ENCODE data around the gene GNAI1. TPM values are rescaled to one million over a fixed set of nuclear protein-coding genes. Genes with fewer than 3 reads are reported as not detected.

Gene GNAI1
- total RNA-seq, 1 donor from 2014 or later = 17.7 TPM

DNA sequence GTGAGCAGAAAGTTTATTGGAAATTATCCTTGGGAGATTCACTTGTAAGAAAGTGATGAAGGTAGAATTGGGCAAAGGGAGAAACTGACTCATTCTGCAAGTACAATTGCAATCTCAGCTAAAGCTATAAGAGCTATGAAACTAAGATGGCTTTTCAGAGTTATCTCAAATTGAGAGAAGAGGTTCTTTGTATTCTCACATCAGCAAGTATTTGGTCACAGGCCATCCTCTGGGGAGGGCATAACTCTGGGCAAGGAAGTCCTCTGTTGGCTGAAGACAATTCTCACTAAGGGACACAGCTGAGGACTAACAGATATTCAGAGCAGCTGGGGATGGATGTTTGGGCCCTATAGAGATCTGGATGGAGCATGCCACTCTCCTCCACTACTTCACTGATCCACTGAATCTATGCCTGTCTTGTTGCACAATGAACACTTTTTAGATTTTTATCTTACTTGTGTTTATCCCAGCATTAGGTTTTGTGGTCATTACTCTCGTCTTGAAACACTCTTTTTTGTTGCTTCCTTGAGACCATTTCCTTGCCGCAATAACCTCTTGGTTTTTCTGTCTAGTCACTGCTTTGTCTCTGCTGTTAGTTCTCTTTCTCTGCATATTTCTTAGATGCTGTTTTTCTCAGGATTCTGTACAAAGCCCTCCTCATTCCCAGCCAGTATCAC lies 115.1 kb downstream of the GNAI1 start:
- no peaks in the 10 kb centered on the region for H3K36me3 ChIP-seq (ENCODE audit: control insufficient read depth, insufficient read depth, low read length)
- no peak for DNase-seq (ENCODE audit: low read depth)
- H3K4me3 ChIP-seq (ENCODE audit: low read depth, low read length) = no peak overlapping the region
- H3K27me3 ChIP-seq (ENCODE audit: control insufficient read depth, insufficient read depth, low read length) = no peaks in the 10 kb centered on the region
- TF ChIP-seq, protein P1, sequence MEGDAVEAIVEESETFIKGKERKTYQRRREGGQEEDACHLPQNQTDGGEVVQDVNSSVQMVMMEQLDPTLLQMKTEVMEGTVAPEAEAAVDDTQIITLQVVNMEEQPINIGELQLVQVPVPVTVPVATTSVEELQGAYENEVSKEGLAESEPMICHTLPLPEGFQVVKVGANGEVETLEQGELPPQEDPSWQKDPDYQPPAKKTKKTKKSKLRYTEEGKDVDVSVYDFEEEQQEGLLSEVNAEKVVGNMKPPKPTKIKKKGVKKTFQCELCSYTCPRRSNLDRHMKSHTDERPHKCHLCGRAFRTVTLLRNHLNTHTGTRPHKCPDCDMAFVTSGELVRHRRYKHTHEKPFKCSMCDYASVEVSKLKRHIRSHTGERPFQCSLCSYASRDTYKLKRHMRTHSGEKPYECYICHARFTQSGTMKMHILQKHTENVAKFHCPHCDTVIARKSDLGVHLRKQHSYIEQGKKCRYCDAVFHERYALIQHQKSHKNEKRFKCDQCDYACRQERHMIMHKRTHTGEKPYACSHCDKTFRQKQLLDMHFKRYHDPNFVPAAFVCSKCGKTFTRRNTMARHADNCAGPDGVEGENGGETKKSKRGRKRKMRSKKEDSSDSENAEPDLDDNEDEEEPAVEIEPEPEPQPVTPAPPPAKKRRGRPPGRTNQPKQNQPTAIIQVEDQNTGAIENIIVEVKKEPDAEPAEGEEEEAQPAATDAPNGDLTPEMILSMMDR (IDR thresholded peaks at IDR 0.05; ENCODE audit: insufficient read depth, low read length, poor library complexity, severe bottlenecking) = no peak

DNA sequence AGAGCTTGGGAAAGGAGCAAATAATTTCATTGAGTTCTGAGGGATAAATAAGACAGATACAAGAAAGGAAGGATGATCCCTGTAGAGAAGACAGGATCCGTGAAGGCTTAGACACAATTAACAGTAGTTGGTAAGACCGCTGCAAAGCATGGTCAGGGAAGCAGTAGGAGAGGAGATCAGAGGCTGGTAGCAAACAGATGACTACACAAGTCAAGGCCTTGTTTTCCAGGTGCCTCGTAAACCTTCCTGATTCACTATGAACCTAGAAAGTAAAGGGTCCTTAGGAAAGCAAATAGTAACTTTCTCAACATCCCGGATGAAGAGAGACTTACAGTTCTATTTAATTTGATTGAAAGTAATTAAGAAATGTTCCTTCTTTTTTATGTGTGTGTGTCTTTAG lies 118.6 kb downstream of the GNAI1 start:
- TF ChIP-seq, protein P1 (IDR thresholded peaks at IDR 0.05; ENCODE audit: insufficient read depth, low read length, poor library complexity, severe bottlenecking) = no peak
- no peaks in the 10 kb centered on the region for H3K27me3 ChIP-seq (ENCODE audit: control insufficient read depth, insufficient read depth, low read length)
- DNase-seq (ENCODE audit: low read depth) = no peak
- H3K4me3 ChIP-seq (ENCODE audit: low read depth, low read length) = no peak overlapping the region
- H3K36me3 ChIP-seq (ENCODE audit: control insufficient read depth, insufficient read depth, low read length) = no peaks in the 10 kb centered on the region

DNA sequence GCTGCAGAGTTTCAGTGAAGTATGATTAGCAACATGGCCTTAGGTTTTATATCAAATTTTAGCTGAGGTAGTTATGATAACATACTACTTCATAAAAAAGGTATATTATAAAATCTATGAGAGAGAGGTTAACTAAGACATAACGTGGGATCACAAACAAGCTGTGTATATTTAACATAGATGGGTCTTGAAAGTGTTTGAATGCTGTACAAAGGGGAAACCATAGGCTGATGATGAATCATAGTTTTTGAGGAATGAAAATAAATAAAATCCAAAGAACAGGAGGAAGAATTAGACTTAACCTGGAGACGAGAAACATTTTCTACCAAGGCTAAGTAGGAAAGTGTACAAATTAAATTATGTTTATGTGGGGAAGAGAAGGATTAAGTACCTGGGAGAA lies 119.0 kb downstream of the GNAI1 start:
- Histone ChIP-seq H3K36me3 (ENCODE audit: control insufficient read depth, insufficient read depth, low read length) (no peaks in the 10 kb centered on the region), H3K27me3 (ENCODE audit: control insufficient read depth, insufficient read depth, low read length) (no peaks in the 10 kb centered on the region), H3K4me3 (ENCODE audit: low read depth, low read length) (no peak overlapping the region)
- DNase-seq (ENCODE audit: low read depth) = no peak
- TF ChIP-seq, protein P1 (IDR thresholded peaks at IDR 0.05; ENCODE audit: insufficient read depth, low read length, poor library complexity, severe bottlenecking) = no peak

DNA sequence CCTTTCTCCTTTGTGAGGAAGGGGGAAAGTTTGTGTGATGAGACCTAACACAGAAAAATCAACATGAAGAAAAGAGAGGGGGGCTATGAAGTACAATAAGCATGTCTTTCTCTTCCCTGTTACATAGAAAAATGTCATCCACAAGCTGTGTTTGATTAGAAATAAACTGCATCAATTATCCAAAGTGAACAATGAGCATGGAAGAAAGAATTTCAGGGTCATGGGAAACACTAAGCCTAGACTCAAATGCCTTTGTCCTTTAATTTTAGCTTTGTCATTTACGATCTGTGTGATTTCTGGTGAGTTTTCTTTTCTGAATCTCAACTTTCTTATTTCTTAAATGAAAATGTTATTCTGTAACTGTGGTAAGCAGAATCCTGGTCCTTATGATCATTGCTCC lies 121.0 kb downstream of the GNAI1 start:
- H3K4me3 ChIP-seq (ENCODE audit: low read depth, low read length) = no peak overlapping the region
- TF ChIP-seq, protein P1 (IDR thresholded peaks at IDR 0.05; ENCODE audit: insufficient read depth, low read length, poor library complexity, severe bottlenecking) = no peak
- H3K36me3 ChIP-seq (ENCODE audit: control insufficient read depth, insufficient read depth, low read length) = no peaks in the 10 kb centered on the region
- DNase-seq (ENCODE audit: low read depth) = no peak
- H3K27me3 ChIP-seq (ENCODE audit: control insufficient read depth, insufficient read depth, low read length) = no peaks in the 10 kb centered on the region

DNA sequence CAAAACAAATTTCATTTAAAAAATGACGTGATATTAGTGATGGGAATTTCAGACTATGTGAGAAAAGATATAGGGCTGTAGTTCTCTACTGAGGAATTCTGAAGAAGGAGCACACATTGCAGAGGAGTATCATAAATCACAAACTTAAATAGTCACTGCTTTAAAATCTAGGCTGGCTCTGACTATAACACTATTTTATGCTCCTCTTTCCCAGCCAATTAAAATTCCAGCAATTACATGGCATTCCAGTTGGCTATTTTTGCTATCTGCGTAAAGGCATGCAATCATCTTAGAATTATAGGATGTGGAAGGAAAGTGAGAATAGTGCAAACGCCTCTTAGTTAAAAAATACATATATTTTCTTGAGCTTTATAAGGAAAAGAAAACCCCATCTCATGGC lies 123.1 kb downstream of the GNAI1 start:
- no peak overlapping the region for H3K4me3 ChIP-seq (ENCODE audit: low read depth, low read length)
- TF ChIP-seq, protein P1 (IDR thresholded peaks at IDR 0.05; ENCODE audit: insufficient read depth, low read length, poor library complexity, severe bottlenecking) = no peak
- no peaks in the 10 kb centered on the region for H3K27me3 ChIP-seq (ENCODE audit: control insufficient read depth, insufficient read depth, low read length)
- no peaks in the 10 kb centered on the region for H3K36me3 ChIP-seq (ENCODE audit: control insufficient read depth, insufficient read depth, low read length)
- no peak for DNase-seq (ENCODE audit: low read depth)

DNA sequence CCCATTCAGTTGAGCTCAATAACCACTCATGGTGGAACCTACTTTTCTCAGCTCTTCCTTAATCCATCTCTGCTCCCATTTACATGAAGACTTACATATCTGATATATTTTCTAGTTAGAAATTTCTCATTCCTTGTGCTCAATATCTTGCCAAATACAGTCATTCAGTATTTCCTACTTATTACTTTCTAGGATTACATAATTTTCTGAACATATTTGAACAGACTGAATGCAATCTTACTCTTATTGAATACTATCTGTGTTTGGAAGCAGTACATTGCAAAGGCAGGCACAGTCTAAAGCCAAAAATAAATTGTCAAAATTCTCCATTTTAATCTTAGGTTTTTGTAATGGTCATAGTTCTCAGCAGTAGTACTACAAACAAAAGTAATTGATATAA lies 126.0 kb downstream of the GNAI1 start:
- TF ChIP-seq, protein P1 (IDR thresholded peaks at IDR 0.05; ENCODE audit: insufficient read depth, low read length, poor library complexity, severe bottlenecking) = no peak
- H3K27me3 ChIP-seq (ENCODE audit: control insufficient read depth, insufficient read depth, low read length) = no peaks in the 10 kb centered on the region
- no peak overlapping the region for H3K4me3 ChIP-seq (ENCODE audit: low read depth, low read length)
- no peaks in the 10 kb centered on the region for H3K36me3 ChIP-seq (ENCODE audit: control insufficient read depth, insufficient read depth, low read length)
- no peak for DNase-seq (ENCODE audit: low read depth)
